KBM-7 (cell line): ENCODE results near the gene KPNA3.
"Not testable (repeated sequence)": the region's sequence is repeated elsewhere in the genome, so short reads cannot be mapped to it uniquely, and the experiment has no call there.

Experiments used
- DNase-seq: peaks from one replicate; pipeline ENCODE4 v3.0.0-alpha.2; 2015
- in situ Hi-C: fragments of 300-500 bp; cut with MboI; formaldehyde crosslinking; loops from 2 replicates; pipeline ENCODE4 v1.14.3; 2020; ENCODE audit warnings: low sequenced_read_pairs, low pct_unique_long_range_greater_than_20kb, mixed read lengths

KPNA3 gene

GRCh38 chr13:49811527-49811908, 19.0 kb upstream of the KPNA3 start:
- in situ Hi-C loops: no loop called here
- no peak for DNase-seq

- in situ Hi-C loops: no loop called here
Measured at GRCh38 chr13:49810567-49811526, 18.4 kb upstream of the KPNA3 start.

DNA sequence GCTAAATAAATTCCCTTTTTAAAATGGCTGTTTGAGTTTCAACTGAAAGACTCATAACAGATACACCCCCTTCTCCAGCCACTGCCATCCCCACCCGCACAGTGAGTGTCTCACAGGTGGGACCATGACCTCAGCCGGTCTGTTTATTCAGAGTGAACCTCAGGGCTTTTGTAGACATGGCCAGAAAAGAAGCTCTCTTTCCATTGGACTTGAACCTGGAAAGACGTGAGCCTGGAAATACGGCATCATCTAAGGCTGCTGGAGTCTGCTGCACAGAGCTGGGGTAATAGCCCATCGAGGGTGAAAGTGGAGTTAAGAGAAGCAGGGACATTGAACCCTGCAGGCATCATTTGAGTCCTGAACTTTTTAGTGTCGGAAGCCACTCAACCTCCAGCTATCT, 15.2 kb upstream of the KPNA3 start:
- in situ Hi-C loops: no loop called here
- no peak for DNase-seq

More at GRCh38 chr13:49810567-49811526, 18.4 kb upstream of the KPNA3 start:
- DNase-seq: no peak

DNA sequence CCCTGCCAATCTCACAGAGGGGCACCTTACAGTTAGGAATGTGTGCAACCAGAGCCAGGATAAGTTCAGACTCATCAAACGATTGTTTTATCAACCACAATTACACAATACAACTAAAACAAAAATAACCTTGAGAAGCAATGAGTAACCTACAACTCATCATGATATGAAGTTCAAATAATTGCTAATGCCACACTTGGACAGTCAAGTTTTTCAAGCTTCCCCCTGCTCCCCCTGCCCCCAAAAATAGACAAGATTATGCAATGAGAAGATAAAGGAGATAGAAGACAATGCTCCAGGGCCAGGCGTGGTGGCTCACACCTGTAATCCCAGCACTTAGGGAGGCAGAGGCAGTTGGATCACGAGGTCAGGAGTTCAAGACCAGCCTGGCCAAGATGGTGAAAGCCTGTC, 13.6 kb upstream of the KPNA3 start:
- in situ Hi-C loops: no loop called here
- DNase-seq: no peak

- in situ Hi-C loops, DNase-seq: not testable (repeated sequence)
Measured at GRCh38 chr13:49803047-49803446, 10.6 kb upstream of the KPNA3 start.

- no peak for DNase-seq
Measured at GRCh38 chr13:49802426-49802825, 9.9 kb upstream of the KPNA3 start.

DNA sequence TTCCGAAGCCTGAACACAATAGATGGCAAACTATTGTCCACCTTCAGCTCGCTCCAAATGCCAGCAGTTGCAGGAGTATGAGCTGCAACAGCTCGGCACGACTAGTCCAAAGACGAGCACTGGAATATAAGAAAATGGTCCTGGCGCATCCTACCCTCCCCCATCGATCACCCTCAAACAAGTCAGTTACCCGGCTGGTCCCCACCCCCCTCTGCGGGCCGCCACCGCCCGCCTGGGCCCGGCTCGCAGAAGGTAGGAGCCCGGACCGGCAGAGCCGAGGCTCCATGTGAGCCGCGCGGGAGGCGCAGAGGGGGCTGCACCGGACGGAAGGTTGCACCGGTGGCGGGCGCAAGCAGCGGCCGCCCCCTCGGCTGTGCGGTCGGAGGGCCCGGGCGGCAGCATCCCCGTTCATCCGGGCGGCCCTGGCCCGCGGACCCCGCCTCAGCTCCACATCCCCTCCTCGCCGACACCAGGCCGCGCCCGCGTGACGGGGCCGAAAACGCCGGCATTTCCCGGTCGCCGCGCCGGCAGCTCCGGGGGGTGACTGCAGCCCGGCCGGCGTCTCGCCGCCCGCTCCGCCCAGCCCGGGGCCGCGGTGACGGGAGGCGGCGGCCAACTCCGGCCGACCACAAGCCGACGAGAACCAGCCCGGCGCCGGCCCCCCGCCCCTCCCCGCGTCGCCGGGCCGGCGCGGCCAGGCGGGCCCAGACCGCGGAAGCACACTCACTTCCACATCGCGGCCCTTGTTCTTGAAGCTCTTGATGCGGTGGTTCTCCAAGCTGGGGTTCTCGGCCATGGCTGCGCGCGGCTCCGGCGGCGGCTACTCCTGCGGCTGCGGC, 552 bp downstream of the KPNA3 start:
- DNase-seq: peak; percentile 64

More at GRCh38 chr13:49802426-49802825, 9.9 kb upstream of the KPNA3 start:
- in situ Hi-C loops: no loop called here

DNA sequence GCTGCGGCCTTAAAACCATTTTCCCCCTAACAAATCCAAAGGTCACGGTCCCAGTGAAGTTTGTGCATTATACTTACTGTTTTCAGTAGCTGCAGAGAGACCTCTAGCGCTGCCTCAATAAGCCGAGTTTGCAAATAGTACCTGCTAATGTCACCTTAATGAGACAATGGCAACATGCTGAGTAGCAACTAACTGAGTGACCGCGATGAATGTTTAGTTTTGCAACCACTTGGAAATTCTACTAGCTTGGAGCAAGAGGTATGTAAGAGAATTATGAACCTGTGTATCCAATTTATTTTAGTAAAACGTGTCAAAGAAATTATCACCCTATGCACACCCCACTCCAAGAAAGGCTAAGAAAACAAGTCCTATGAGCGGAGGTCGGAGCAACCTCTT, 1.2 kb downstream of the KPNA3 start:
- DNase-seq: peak; percentile 52
- in situ Hi-C loops: no loop called here

More for the DNA sequence above, 552 bp downstream of the KPNA3 start:
- in situ Hi-C loops: no loop called here

DNA sequence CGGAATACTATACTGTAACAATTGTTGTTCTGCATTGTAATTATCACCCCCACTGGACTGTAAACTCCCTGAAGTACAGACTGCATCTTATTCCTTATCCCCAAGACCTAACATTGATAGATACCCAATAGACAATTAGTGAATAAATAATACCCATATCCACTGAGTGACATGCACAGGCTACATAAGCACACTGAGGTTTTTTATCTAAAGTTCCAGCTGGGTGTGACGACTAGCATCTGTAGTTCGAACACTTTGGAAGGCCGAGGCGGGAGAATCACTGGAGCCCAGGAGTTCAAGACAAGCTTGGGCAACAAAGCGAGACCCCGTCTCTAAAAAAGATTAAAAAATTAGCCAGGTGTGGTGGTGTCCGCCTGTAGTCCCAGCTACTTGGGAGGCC, 2.5 kb downstream of the KPNA3 start:
- in situ Hi-C loops: no loop called here
- no peak for DNase-seq

GRCh38 chr13:49786401-49787008, 6.0 kb downstream of the KPNA3 start:
- no peak for DNase-seq
- in situ Hi-C loops: no loop called here

- DNase-seq: no peak
- in situ Hi-C loops: no loop called here
Measured at GRCh38 chr13:49784886-49785570, 7.5 kb downstream of the KPNA3 start.

- in situ Hi-C loops: no loop called here
Measured at GRCh38 chr13:49783865-49784264, 8.6 kb downstream of the KPNA3 start.

DNA sequence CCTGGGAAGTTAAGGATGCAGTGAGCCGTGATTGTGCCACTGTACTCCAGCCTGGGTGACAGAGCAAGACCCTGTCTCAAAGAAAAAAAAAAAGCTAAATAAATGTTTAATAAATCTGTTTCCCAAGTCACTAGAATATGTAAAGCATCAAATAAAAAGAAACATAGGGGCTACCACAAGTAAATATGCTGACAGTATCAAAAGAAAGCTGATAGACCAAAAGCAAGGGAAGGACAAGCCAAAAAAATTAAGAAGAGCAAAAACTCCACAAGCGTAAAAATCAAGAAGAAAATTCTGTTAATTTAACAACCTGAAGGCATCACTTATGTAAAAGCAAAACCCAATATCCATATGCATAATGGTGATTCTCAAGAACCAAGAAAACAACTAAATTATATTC, 9.7 kb downstream of the KPNA3 start:
- no peak for DNase-seq
- in situ Hi-C loops: no loop called here

More at GRCh38 chr13:49783865-49784264, 8.6 kb downstream of the KPNA3 start:
- no peak for DNase-seq

DNA sequence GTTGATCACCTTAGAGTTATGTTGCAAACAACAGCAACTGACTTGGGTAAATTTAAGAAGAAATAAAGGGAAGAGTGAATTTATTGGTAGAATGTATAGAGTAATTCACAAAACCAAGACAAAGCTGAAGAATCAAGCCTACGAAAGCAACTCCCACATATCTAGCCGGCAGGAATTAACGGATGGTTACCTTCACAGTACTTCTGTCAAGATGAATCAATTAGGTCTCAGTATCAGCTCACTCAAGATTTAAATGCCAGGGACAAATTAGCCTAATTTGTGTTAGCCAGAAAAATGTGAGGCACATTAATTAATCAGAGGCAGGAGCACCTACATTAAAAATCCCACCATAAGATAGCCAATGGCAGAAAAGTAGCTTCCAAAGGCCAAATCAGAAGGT, 10.7 kb downstream of the KPNA3 start:
- in situ Hi-C loops: no loop called here
- DNase-seq: no peak

GRCh38 chr13:49779721-49780120, 12.8 kb downstream of the KPNA3 start:
- no peak for DNase-seq
- in situ Hi-C loops: no loop called here

- in situ Hi-C loops: no loop called here
- DNase-seq: no peak
Measured at GRCh38 chr13:49777746-49778614, 14.5 kb downstream of the KPNA3 start.

- in situ Hi-C loops: no loop called here
- DNase-seq: no peak
Measured at GRCh38 chr13:49776871-49777270, 15.6 kb downstream of the KPNA3 start.

DNA sequence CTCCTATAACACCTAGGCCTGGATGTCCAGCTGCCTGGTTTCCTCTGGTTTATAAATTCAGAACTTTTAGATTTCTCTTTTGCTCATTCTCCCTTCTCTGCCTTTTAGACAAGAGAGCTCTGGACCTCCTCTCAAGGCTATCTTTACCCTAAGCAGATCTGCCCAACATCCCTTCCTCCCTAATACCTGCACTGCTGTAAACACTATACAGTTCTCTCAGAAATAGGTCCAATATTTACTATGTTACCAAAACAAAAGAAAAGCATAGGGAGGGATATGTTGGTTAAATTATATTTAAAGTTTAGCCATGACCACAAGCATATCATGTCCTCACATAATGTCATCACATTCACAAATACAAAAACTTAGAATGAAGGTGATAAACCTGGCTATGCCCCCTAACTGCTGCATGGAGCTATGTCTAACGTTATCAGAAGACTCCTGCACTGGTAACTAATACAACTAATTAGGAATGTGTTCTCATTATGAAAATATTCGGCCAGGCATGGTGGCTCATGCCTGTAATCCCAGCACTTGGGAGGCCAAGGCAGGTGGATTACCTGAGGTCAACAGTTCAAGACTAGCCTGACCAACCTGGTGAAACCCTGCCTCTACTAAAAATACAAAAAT, 18.0 kb downstream of the KPNA3 start:
- in situ Hi-C loops: no loop called here
- no peak for DNase-seq
